GM12801 (cell line): Measurements from ENCODE around the gene IGHMBP2.

Experiments used
- CTCF ChIP-seq: IDR thresholded peaks from one replicate; pipeline ENCODE4 v1.5.1; 2011; ENCODE audit warnings: control low read depth; ENCODE audit not compliant: insufficient read length; ENCODE audit errors: extremely low read depth

Gene IGHMBP2

GRCh38 chr11:68930991-68931855 is 27.5 kb downstream of the IGHMBP2 start:
- TF ChIP-seq CTCF = no peak

- no peak for TF ChIP-seq CTCF
Observed at GRCh38 chr11:68931911-68932310, 28.2 kb downstream of the IGHMBP2 start.

- no peak for TF ChIP-seq CTCF
Observed at GRCh38 chr11:68932358-68932757, 28.7 kb downstream of the IGHMBP2 start.

- TF ChIP-seq CTCF = no peak
Observed at GRCh38 chr11:68932933-68933577, 29.4 kb downstream of the IGHMBP2 start.

GRCh38 chr11:68933605-68934320 is 30.1 kb downstream of the IGHMBP2 start:
- TF ChIP-seq CTCF = no peak

- TF ChIP-seq CTCF = no peak
Observed at GRCh38 chr11:68934321-68934645, 30.6 kb downstream of the IGHMBP2 start.

GRCh38 chr11:68934666-68935065 is 31.0 kb downstream of the IGHMBP2 start:
- no peak for TF ChIP-seq CTCF
